B cell (primary cell): Measurements from ENCODE around the gene ZNF433. TPM values are rescaled to one million over a fixed set of nuclear protein-coding genes. Genes with fewer than 3 reads are reported as not detected.

Experiments
- ATAC-seq: fragments of 200-7000 bp; cut with Tn5 transposase; one replicate; pipeline ENCODE4 v1.10.0; 2021; ENCODE audit warnings: low read depth, mild to moderate bottlenecking, moderate number of reproducible peaks, moderate library complexity
- CTCF ChIA-PET: fragments of 350-600 bp; sonication (Branson Sonifier 250); formaldehyde crosslinking; loops from one replicate; lab custom pipeline; 2021; ENCODE audit warnings: antibody characterized with exemption, inconsistent platforms; lab: Charles Lee
- POLR2A ChIA-PET: fragments of 350-600 bp; sonication (Branson Sonifier 250); formaldehyde crosslinking; loops from one replicate; lab custom pipeline; 2021; ENCODE audit warnings: antibody characterized with exemption; lab: Charles Lee
- DNase-seq: peaks from one replicate; pipeline ENCODE4 v3.0.0; 2013
- H2AFZ ChIP-seq: 2 replicates; pipeline ENCODE4 v1.6.1; 2012; ENCODE audit warnings: mild to moderate bottlenecking, low read depth, low read length; ENCODE audit not compliant: insufficient read depth, poor library complexity, severe bottlenecking
- H3K27ac ChIP-seq, 2 donors: 1 replicate in 1 of 2; 2 replicates in 1 of 2; pipeline ENCODE4 v1.5.1; 2012 to 2013; ENCODE audit warnings: low read length in 2 of 2, mild to moderate bottlenecking in 2 of 2, moderate library complexity in 1 of 2
- H3K27me3 ChIP-seq, 4 experiments: fragments of 200-600 bp in 1 of 4; sonication (generic) in 1 of 4; replicated peaks in 1 of 4; 1 replicate in 2 of 4; 2 replicates in 2 of 4; pipeline versions ENCODE4 v1.6.1 to v1.7.0; 2013 to 2016; ENCODE audit warnings: low read length in 3 of 4, mild to moderate bottlenecking in 2 of 4, mixed read lengths in 1 of 4, moderate library complexity in 1 of 4; ENCODE audit not compliant: insufficient read depth in 4 of 4, control insufficient read depth in 3 of 4; ENCODE audit errors: control extremely low read depth in 1 of 4
- H3K36me3 ChIP-seq, 2 experiments: replicated peaks in 1 of 2; 1 replicate in 1 of 2; 2 replicates in 1 of 2; pipeline versions ENCODE4 v1.6.1 to v1.7.1; 2013; ENCODE audit warnings: low read length in 1 of 2; ENCODE audit not compliant: insufficient read depth in 2 of 2, control insufficient read depth in 1 of 2; ENCODE audit errors: control extremely low read depth in 1 of 2, extremely low read depth in 1 of 2
- H3K4me1 ChIP-seq, 2 donors: fragments of 200-600 bp in 1 of 2; sonication (generic) in 1 of 2; 1 replicate in 1 of 2; 2 replicates in 1 of 2; pipeline versions ENCODE4 v1.5.1 to v1.6.1; 2013 to 2017; ENCODE audit warnings: low read length in 2 of 2; ENCODE audit not compliant: control insufficient read depth in 2 of 2, insufficient read depth in 2 of 2
- H3K4me2 ChIP-seq: replicated peaks from 2 replicates; pipeline ENCODE3; 2012; ENCODE audit warnings: mild to moderate bottlenecking, low read depth, low read length; ENCODE audit not compliant: poor library complexity, severe bottlenecking
- H3K4me3 ChIP-seq, 5 experiments: fragments of 200-600 bp in 1 of 5; sonication (generic) in 1 of 5; 1 replicate in 3 of 5; 2 replicates in 2 of 5; pipeline versions ENCODE4 v1.5.1 to v1.7.0; 2011 to 2016; ENCODE audit warnings: low read length in 4 of 5, mild to moderate bottlenecking in 4 of 5, low read depth in 2 of 5, control low read depth in 1 of 5, moderate library complexity in 1 of 5; ENCODE audit not compliant: insufficient read depth in 1 of 5; ENCODE audit errors: control extremely low read depth in 1 of 5, extremely low read depth in 1 of 5
- H3K79me2 ChIP-seq: fragments of 200-600 bp; sonication (generic); one replicate; pipeline ENCODE4 v1.6.0; 2016; ENCODE audit warnings: low read length; ENCODE audit not compliant: control insufficient read depth, insufficient read depth
- H3K9ac ChIP-seq: fragments of 200-600 bp; sonication (generic); 2 replicates; pipeline ENCODE4 v1.6.1; 2017; ENCODE audit warnings: mild to moderate bottlenecking, low read length, moderate library complexity
- H3K9me3 ChIP-seq, 3 donors: one replicate each; pipeline versions ENCODE4 v1.6.1 to v1.7.1; 2013; ENCODE audit warnings: low read length in 2 of 3; ENCODE audit not compliant: control insufficient read depth in 2 of 3, insufficient read depth in 1 of 3; ENCODE audit errors: control extremely low read depth in 1 of 3
- H4K20me1 ChIP-seq: 2 replicates; pipeline ENCODE4 v1.6.0; 2012; ENCODE audit warnings: mild to moderate bottlenecking, low read length; ENCODE audit not compliant: insufficient read depth, control insufficient read depth, poor library complexity, severe bottlenecking
- H3K27ac Mint-ChIP-seq: one replicate; pipeline ENCODE4 v1.8.0; 2021; ENCODE audit warnings: mixed read lengths
- H3K27me3 Mint-ChIP-seq: one replicate; pipeline ENCODE4 v1.8.0; 2021; ENCODE audit warnings: mixed read lengths
- H3K4me1 Mint-ChIP-seq: one replicate; pipeline ENCODE4 v1.8.0; 2021; ENCODE audit warnings: mixed read lengths
- H3K4me3 Mint-ChIP-seq: one replicate; pipeline ENCODE4 v1.8.0; 2021; ENCODE audit warnings: mixed read lengths
- H3K9me3 Mint-ChIP-seq: one replicate; pipeline ENCODE4 v1.8.0; 2022; ENCODE audit warnings: mixed read lengths; ENCODE audit not compliant: insufficient read depth
- EZH2 ChIP-seq: IDR thresholded peaks from 2 replicates; pipeline ENCODE4 v1.6.1; 2012; ENCODE audit warnings: borderline replicate concordance, low read depth, mild to moderate bottlenecking, moderate library complexity, low read length; ENCODE audit not compliant: insufficient read depth, poor library complexity, severe bottlenecking
- WGBS: methylation state at CpG from one replicate; pipeline ENCODE4 v1.1.5; 2013; ENCODE audit warnings: missing lambda C conversion rate; ENCODE audit not compliant: insufficient coverage; 5-methylcytosine and 5-hydroxymethylcytosine counted together
- intact Hi-C: fragments of 100-400 bp; cut with micrococcal nuclease; formaldehyde crosslinking; loops from one replicate; pipeline ENCODE4 v1.10.0; 2022
- polyA plus RNA-seq: library from polyadenylated mRNA; depleted of rRNA; stranded (reverse); fragments of >200 nt; gene quantifications from 2 replicates; pipeline ENCODE4 v1.2.3, GENCODE V29; 2012
- total RNA-seq, 2 donors: library from RNA; stranded (reverse); fragments of 120-200 nt in 1 of 2; gene quantifications; 1 replicate in 1 of 2; 2 replicates in 1 of 2; pipeline versions ENCODE4 v1.2.3 to v1.2.4, GENCODE V29; 2013 to 2022
- TF ChIP-seq, protein P1 (sequence below): fragments of 200-600 bp; IDR thresholded peaks from one replicate; pipeline ENCODE4 v1.8.0; 2022; ENCODE audit warnings: antibody characterized with exemption, mild to moderate bottlenecking

The ZNF433 gene
- total and polyA plus RNA-seq, 2 donors (not counting 1 experiment from before 2014, with no cell fraction given): 1.3 to 7.3 TPM

DNA sequence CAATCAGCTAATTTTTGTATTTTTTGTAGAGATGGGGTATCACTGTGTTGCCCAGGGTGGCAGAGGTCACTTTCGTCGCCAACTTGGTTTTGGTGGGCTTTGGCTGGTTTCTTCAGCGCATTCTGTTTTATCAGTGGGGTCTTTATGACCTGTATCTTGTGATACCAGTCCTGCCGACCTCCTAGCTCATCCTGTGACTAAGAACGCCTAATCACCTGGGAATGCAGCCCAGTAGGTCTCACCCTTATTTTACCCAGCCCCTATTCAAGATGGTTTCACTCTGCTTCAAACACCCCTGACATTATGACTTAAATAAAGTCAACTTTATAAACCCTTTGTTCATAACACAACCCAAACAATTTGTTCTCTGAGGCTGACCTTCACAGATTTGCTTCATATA is 20.3 kb upstream of the ZNF433 start:
- TF ChIP-seq, protein P1, sequence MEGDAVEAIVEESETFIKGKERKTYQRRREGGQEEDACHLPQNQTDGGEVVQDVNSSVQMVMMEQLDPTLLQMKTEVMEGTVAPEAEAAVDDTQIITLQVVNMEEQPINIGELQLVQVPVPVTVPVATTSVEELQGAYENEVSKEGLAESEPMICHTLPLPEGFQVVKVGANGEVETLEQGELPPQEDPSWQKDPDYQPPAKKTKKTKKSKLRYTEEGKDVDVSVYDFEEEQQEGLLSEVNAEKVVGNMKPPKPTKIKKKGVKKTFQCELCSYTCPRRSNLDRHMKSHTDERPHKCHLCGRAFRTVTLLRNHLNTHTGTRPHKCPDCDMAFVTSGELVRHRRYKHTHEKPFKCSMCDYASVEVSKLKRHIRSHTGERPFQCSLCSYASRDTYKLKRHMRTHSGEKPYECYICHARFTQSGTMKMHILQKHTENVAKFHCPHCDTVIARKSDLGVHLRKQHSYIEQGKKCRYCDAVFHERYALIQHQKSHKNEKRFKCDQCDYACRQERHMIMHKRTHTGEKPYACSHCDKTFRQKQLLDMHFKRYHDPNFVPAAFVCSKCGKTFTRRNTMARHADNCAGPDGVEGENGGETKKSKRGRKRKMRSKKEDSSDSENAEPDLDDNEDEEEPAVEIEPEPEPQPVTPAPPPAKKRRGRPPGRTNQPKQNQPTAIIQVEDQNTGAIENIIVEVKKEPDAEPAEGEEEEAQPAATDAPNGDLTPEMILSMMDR: no peak
- TF ChIP-seq EZH2: no peak
- H3K9ac ChIP-seq: no peak overlapping the region

DNA sequence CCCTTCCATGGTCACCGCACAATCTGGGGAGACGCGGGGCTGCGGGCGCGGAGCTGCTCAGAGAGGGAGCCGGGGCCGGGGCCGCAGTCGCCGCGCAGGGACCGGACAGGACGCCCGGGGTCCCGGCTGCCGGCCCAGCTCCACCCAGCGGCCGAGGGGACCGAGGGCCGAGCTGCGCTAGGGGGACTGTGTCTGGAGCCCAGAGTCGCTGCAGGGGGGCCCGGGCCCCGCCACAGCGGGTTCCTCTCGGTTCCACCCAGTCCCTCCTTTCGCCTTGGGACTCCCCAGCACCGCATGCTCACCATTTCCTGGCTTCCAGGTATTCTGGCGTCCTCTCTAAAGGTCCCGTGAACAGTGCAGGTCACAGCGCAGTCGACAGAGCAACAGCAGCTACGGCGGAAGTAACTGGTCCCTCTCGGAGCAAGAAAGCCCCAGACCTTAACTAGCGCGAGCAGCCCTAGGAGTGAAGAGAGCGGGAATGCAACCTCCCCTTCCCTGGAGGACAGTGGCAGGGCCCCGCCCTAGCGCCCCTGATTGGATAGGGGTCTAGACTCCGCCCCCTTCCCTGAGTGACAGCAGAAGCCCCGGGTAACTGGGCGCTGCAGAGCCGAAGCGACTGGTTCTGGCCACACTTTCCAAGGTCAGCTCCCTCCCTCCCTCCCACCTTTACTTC is 17.2 kb upstream of the ZNF433 start, which contains the start of gene ZNF878:
TSS of gene ZNF878 (minus strand) at position 465 of the 673 bp plus-strand sequence. CDS start at position 305, 160 bp downstream.
- Mint-ChIP-seq H3K4me3 (peak within 1 kb of the TSS; percentile 90), H3K27ac (no peak within 1 kb of the TSS), H3K9me3 (peaks cover under 1% of the 10 kb centered on the region), H3K27me3 (peaks cover 19% of the 10 kb centered on the region), H3K4me1 (peaks cover 10% of the 10 kb centered on the region)
- peak within 1 kb of the TSS; percentile 79 for H3K9ac ChIP-seq
- TF ChIP-seq, protein P1: no peak
- no peak for TF ChIP-seq EZH2
- under 1% methylated on average over 46 of the region's 46 CpGs for WGBS
- peaks cover 0 to 3% (median 1%) of the 10 kb centered on the region in 3 donors for H3K9me3 ChIP-seq
- H3K27ac ChIP-seq: no peak within 1 kb of the TSS
- H2AFZ ChIP-seq: peak within 1 kb of the TSS; percentile 90
- H3K36me3 ChIP-seq: no peaks in the 10 kb centered on the region
- intact Hi-C loops: no loop called here
- ChIA-PET CTCF (interaction anchor here (0.6 to 2.0 kb wide), 11 partner anchors 8 to 286 kb away, joined by 3 to 15 read pairs (median 4); partner anchors contain the start of genes ZNF44, ZNF441 and ZNF763), POLR2A (interaction anchor here (0.7 to 1.4 kb wide), 3 partner anchors 17 to 88 kb away, joined by 3 to 5 read pairs (median 5); partner anchors contain the start of genes ZNF433 and ZNF763)
- H4K20me1 ChIP-seq: no peaks in the 10 kb centered on the region
- peak within 1 kb of the TSS; percentile 93 for H3K4me2 ChIP-seq
- DNase-seq (peak; percentile 67), ATAC-seq (peak; percentile 87)
- peaks cover 0 to 4% (median 2%) of the 10 kb centered on the region in 4 experiments for H3K27me3 ChIP-seq
- H3K79me2 ChIP-seq: no peaks in the 10 kb centered on the region
- peak within 1 kb of the TSS; percentile 60 to 91 (median 70) for H3K4me3 ChIP-seq
- peaks cover 9 to 14% of the 10 kb centered on the region in 2 donors for H3K4me1 ChIP-seq

More for the DNA sequence above, 20.3 kb upstream of the ZNF433 start:
- Histone ChIP-seq H3K79me2 (no peaks in the 10 kb centered on the region), H3K36me3 (no peaks in the 10 kb centered on the region), H3K9me3 (peaks cover 0 to 3% (median 1%) of the 10 kb centered on the region in 3 donors), H3K27ac (no peak overlapping the region), H3K4me3 (no peak overlapping the region), H4K20me1 (no peaks in the 10 kb centered on the region), H3K4me2 (no peak overlapping the region), H3K27me3 (peaks cover 0 to 5% (median 2%) of the 10 kb centered on the region in 4 experiments), H2AFZ (no peak overlapping the region), H3K4me1 (peaks cover 9 to 22% of the 10 kb centered on the region in 2 donors)
- POLR2A ChIA-PET: interaction anchor here (0.6 to 0.7 kb wide), 2 partner anchors 68 to 113 kb away, joined by 3 to 7 read pairs; no protein-coding TSS in a partner anchor
- DNase-seq (no peak), ATAC-seq (no peak)
- Mint-ChIP-seq H3K4me3 (no peak overlapping the region), H3K27ac (no peak overlapping the region), H3K27me3 (peaks cover 19% of the 10 kb centered on the region), H3K4me1 (peaks cover 14% of the 10 kb centered on the region), H3K9me3 (no peaks in the 10 kb centered on the region)
- intact Hi-C loops: no loop called here
- CTCF ChIA-PET: interaction anchor here (0.9 to 3.1 kb wide), 6 partner anchors 64 to 258 kb away, joined by 3 to 20 read pairs (median 4); partner anchors contain the start of genes ZNF20 and ZNF700
- 83% methylated on average over 5 of the region's 5 CpGs for WGBS
